Vagina (tissue), 2 donors: ENCODE measurements around the gene PRICKLE2. TPM values are rescaled to one million over a fixed set of nuclear protein-coding genes. Genes with fewer than 3 reads are reported as not detected.

ENCODE experiments used
- DNase-seq, 2 donors: peaks; one replicate each; pipeline ENCODE4 v3.0.0-alpha.2; 2017; ENCODE audit errors: extremely low spot score in 2 of 2
- H3K27ac ChIP-seq: fragments of 200-600 bp; sonication (generic); one replicate; pipeline ENCODE4 v1.5.1; 2019
- H3K27me3 ChIP-seq: fragments of 200-600 bp; sonication (generic); one replicate; pipeline ENCODE4 v1.5.1; 2019
- H3K36me3 ChIP-seq, 2 donors: fragments of 200-600 bp; sonication (generic); one replicate each; pipeline ENCODE4 v1.5.1; 2017 to 2019
- H3K4me1 ChIP-seq: fragments of 200-600 bp; sonication (generic); one replicate; pipeline ENCODE4 v1.5.1; 2019
- H3K4me3 ChIP-seq, 2 donors: fragments of 200-600 bp; sonication (generic); 1 replicate in 1 of 2; 2 replicates in 1 of 2; pipeline ENCODE4 v1.5.1; 2016 to 2019
- H3K9me3 ChIP-seq: fragments of 200-600 bp; sonication (generic); one replicate; pipeline ENCODE4 v1.5.1; 2019
- CTCF ChIP-seq, 3 experiments: fragments of 450-650 bp in 2 of 3; fragments of 200-600 bp in 1 of 3; sonication (generic) in 1 of 3; IDR thresholded peaks; one replicate each; pipeline ENCODE4 v1.5.1; 2017 to 2019; ENCODE audit warnings: antibody characterized with exemption in 3 of 3, mild to moderate bottlenecking in 2 of 3, moderate library complexity in 2 of 3
- POLR2A ChIP-seq, 2 donors: fragments of 450-650 bp; IDR thresholded peaks; one replicate each; pipeline ENCODE4 v1.6.1; 2017; ENCODE audit warnings: antibody characterized with exemption in 2 of 2, mild to moderate bottlenecking in 2 of 2, moderate library complexity in 2 of 2
- POLR2AphosphoS5 ChIP-seq, 2 donors: sonication (generic); formaldehyde crosslinking; IDR thresholded peaks; one replicate each; pipeline ENCODE4 v1.9.0; 2017; ENCODE audit warnings: antibody characterized with exemption in 2 of 2, mild to moderate bottlenecking in 2 of 2, low read depth in 1 of 2; ENCODE audit not compliant: insufficient read depth in 1 of 2
- intact Hi-C: fragments of 100-400 bp; cut with DNase I; formaldehyde crosslinking; loops from one replicate; pipeline ENCODE4 v1.15.1; 2023
- total RNA-seq: library from RNA; depleted of rRNA; stranded (reverse); fragments of >200 nt; gene quantifications from one replicate; pipeline ENCODE4 v1.2.3, GENCODE V29; 2016

Gene PRICKLE2
- total RNA-seq, 1 donor from 2014 or later, result 39.3 TPM

- Histone ChIP-seq H3K4me1 (no peaks in the 10 kb centered on the region), H3K36me3 (no peaks in the 10 kb centered on the region), H3K27ac (no peak overlapping the region), H3K4me3 (no peak overlapping the region), H3K9me3 (no peaks in the 10 kb centered on the region), H3K27me3 (no peaks in the 10 kb centered on the region)
- DNase-seq, result no peak
- intact Hi-C loops, result no loop called here
- TF ChIP-seq POLR2A (IDR thresholded peaks at IDR 0.05) (no peak), CTCF (IDR thresholded peaks at IDR 0.05) (no peak), POLR2AphosphoS5 (IDR thresholded peaks at IDR 0.05; ENCODE audit: insufficient read depth in 1 of 2, low read depth in 1 of 2) (no peak)
Observed at GRCh38 chr3:64057231-64057630, 168.0 kb downstream of the PRICKLE2 start.

- intact Hi-C loops, result no loop called here
- Histone ChIP-seq H3K27me3 (no peaks in the 10 kb centered on the region), H3K4me1 (no peaks in the 10 kb centered on the region), H3K27ac (no peak overlapping the region), H3K9me3 (no peaks in the 10 kb centered on the region), H3K36me3 (no peaks in the 10 kb centered on the region), H3K4me3 (no peak overlapping the region)
- no peak for DNase-seq
- TF ChIP-seq POLR2A (IDR thresholded peaks at IDR 0.05), result no peak
- TF ChIP-seq CTCF (IDR thresholded peaks at IDR 0.05), result no peak
Observed at GRCh38 chr3:64056606-64057180, 168.6 kb downstream of the PRICKLE2 start.

GRCh38 chr3:64055076-64055475, 170.2 kb downstream of the PRICKLE2 start:
- intact Hi-C loops, result no loop called here
- Histone ChIP-seq H3K27ac (no peak overlapping the region), H3K4me1 (no peaks in the 10 kb centered on the region), H3K4me3 (no peak overlapping the region), H3K27me3 (no peaks in the 10 kb centered on the region), H3K36me3 (no peaks in the 10 kb centered on the region), H3K9me3 (no peaks in the 10 kb centered on the region)
- DNase-seq, result no peak
- TF ChIP-seq CTCF (IDR thresholded peaks at IDR 0.05) (no peak), POLR2AphosphoS5 (IDR thresholded peaks at IDR 0.05; ENCODE audit: insufficient read depth in 1 of 2, low read depth in 1 of 2) (no peak), POLR2A (IDR thresholded peaks at IDR 0.05) (no peak)

- intact Hi-C loops, result no loop called here
- DNase-seq, result no peak
- Histone ChIP-seq H3K27ac (no peak overlapping the region), H3K9me3 (no peaks in the 10 kb centered on the region), H3K4me1 (no peaks in the 10 kb centered on the region), H3K4me3 (no peak overlapping the region), H3K27me3 (no peaks in the 10 kb centered on the region), H3K36me3 (no peaks in the 10 kb centered on the region)
- TF ChIP-seq POLR2AphosphoS5 (IDR thresholded peaks at IDR 0.05; ENCODE audit: insufficient read depth in 1 of 2, low read depth in 1 of 2) (no peak), CTCF (IDR thresholded peaks at IDR 0.05) (no peak), POLR2A (IDR thresholded peaks at IDR 0.05) (no peak)
Observed at GRCh38 chr3:64054488-64054887, 170.8 kb downstream of the PRICKLE2 start.

- TF ChIP-seq CTCF (IDR thresholded peaks at IDR 0.05) (no peak), POLR2AphosphoS5 (IDR thresholded peaks at IDR 0.05; ENCODE audit: insufficient read depth in 1 of 2, low read depth in 1 of 2) (no peak), POLR2A (IDR thresholded peaks at IDR 0.05) (no peak)
Observed at GRCh38 chr3:64053581-64053980, 171.7 kb downstream of the PRICKLE2 start.

More at GRCh38 chr3:64053581-64053980, 171.7 kb downstream of the PRICKLE2 start:
- H3K4me1 ChIP-seq, result no peaks in the 10 kb centered on the region
- H3K27ac ChIP-seq, result no peak overlapping the region
- H3K36me3 ChIP-seq, result no peaks in the 10 kb centered on the region
- intact Hi-C loops, result no loop called here
- no peaks in the 10 kb centered on the region for H3K27me3 ChIP-seq
- DNase-seq, result no peak
- no peak overlapping the region for H3K4me3 ChIP-seq
- H3K9me3 ChIP-seq, result no peaks in the 10 kb centered on the region
